ENCODE measurements around the gene RASEF.

RASEF gene

GRCh38 chr9:82970359-82970758, 92.6 kb downstream of the RASEF start:
- no peak overlapping the region for H3K14ac ChIP-seq (ENCODE audit: low read length)
- no peak overlapping the region for H2BK5ac ChIP-seq (ENCODE audit: low read length)
- no peak overlapping the region for H3K27ac ChIP-seq (replicated peaks; ENCODE audit: low read length)
- H3K79me1 ChIP-seq (ENCODE audit: low read depth, low read length) = no peaks in the 10 kb centered on the region
- H2BK120ac ChIP-seq (ENCODE audit: low read depth, low read length) = no peak overlapping the region
- no CpG with 5 or more reads among the region's 3 CpGs for WGBS, 2 donors (ENCODE audit: extremely low coverage in 2 of 2, insufficient read length in 2 of 2, insufficient replicate concordance in 1 of 2)
- no peak overlapping the region for H3K9ac ChIP-seq (ENCODE audit: low read depth, low read length, poor library complexity)
- no peak overlapping the region for H2BK15ac ChIP-seq (ENCODE audit: low read length)
- H2AK5ac ChIP-seq (ENCODE audit: low read depth, low read length) = no peak overlapping the region
- no peaks in the 10 kb centered on the region for H3K4me1 ChIP-seq (ENCODE audit: control insufficient read depth in 2 of 2, insufficient read depth in 1 of 2, low read depth in 1 of 2, low read length in 2 of 2)
- H4K8ac ChIP-seq (ENCODE audit: low read depth, low read length) = no peak overlapping the region
- no peak overlapping the region for H3K4ac ChIP-seq (ENCODE audit: low read length)
- H3K27me3 ChIP-seq (ENCODE audit: control insufficient read depth in 3 of 3, insufficient read depth in 3 of 3, low read depth in 1 of 3, low read length in 3 of 3) = no peaks in the 10 kb centered on the region
- no peak overlapping the region for H3K4me2 ChIP-seq (ENCODE audit: insufficient read depth, low read length, poor library complexity, severe bottlenecking)
- H2AFZ ChIP-seq (ENCODE audit: low read length) = no peak overlapping the region
- no peaks in the 10 kb centered on the region for H3K36me3 ChIP-seq (replicated peaks in 1 of 2; ENCODE audit: control insufficient read depth in 2 of 2, insufficient read depth in 2 of 2, low read length in 2 of 2)
- no peak overlapping the region for H3K23ac ChIP-seq (ENCODE audit: low read depth, low read length, poor library complexity)
- DNase-seq (ENCODE audit: low spot score) = no peak
- no peaks in the 10 kb centered on the region for H3K9me3 ChIP-seq (replicated peaks in 1 of 2; ENCODE audit: control insufficient read depth in 2 of 2, insufficient read depth in 1 of 2, low read depth in 1 of 2, low read length in 2 of 2)
- no peak overlapping the region for H3K4me3 ChIP-seq (ENCODE audit: low read length in 2 of 2)
- no peak overlapping the region for H4K91ac ChIP-seq (ENCODE audit: low read depth, low read length, poor library complexity)
- no peak overlapping the region for H3K18ac ChIP-seq (ENCODE audit: low read length)
- H2BK12ac ChIP-seq (ENCODE audit: low read length) = no peak overlapping the region

- Histone ChIP-seq H4K8ac (ENCODE audit: low read depth, low read length) (no peak overlapping the region), H2BK5ac (ENCODE audit: low read length) (no peak overlapping the region), H3K4ac (ENCODE audit: low read length) (no peak overlapping the region), H2BK15ac (ENCODE audit: low read length) (no peak overlapping the region), H2AFZ (ENCODE audit: low read length) (no peak overlapping the region), H3K9me3 (replicated peaks in 1 of 2; ENCODE audit: control insufficient read depth in 2 of 2, insufficient read depth in 1 of 2, low read depth in 1 of 2, low read length in 2 of 2) (no peaks in the 10 kb centered on the region), H2BK12ac (ENCODE audit: low read length) (no peak overlapping the region), H3K14ac (ENCODE audit: low read length) (no peak overlapping the region), H4K91ac (ENCODE audit: low read depth, low read length, poor library complexity) (no peak overlapping the region), H3K27ac (replicated peaks; ENCODE audit: low read length) (no peak overlapping the region), H3K36me3 (replicated peaks in 1 of 2; ENCODE audit: control insufficient read depth in 2 of 2, insufficient read depth in 2 of 2, low read length in 2 of 2) (no peaks in the 10 kb centered on the region), H3K4me3 (ENCODE audit: low read length in 2 of 2) (no peak overlapping the region), H3K18ac (ENCODE audit: low read length) (no peak overlapping the region), H2AK5ac (ENCODE audit: low read depth, low read length) (no peak overlapping the region), H3K79me1 (ENCODE audit: low read depth, low read length) (no peaks in the 10 kb centered on the region), H3K4me2 (ENCODE audit: insufficient read depth, low read length, poor library complexity, severe bottlenecking) (no peak overlapping the region), H3K23ac (ENCODE audit: low read depth, low read length, poor library complexity) (no peak overlapping the region), H3K9ac (ENCODE audit: low read depth, low read length, poor library complexity) (no peak overlapping the region), H2BK120ac (ENCODE audit: low read depth, low read length) (no peak overlapping the region), H3K27me3 (ENCODE audit: control insufficient read depth in 3 of 3, insufficient read depth in 3 of 3, low read depth in 1 of 3, low read length in 3 of 3) (no peaks in the 10 kb centered on the region), H3K4me1 (ENCODE audit: control insufficient read depth in 2 of 2, insufficient read depth in 1 of 2, low read depth in 1 of 2, low read length in 2 of 2) (no peaks in the 10 kb centered on the region)
- DNase-seq (ENCODE audit: low spot score) = no peak
- no CpG with 5 or more reads among the region's 4 CpGs for WGBS, 2 donors (ENCODE audit: extremely low coverage in 2 of 2, insufficient read length in 2 of 2, insufficient replicate concordance in 1 of 2)
These were observed 93.7 kb downstream of the RASEF start for GRCh38 chr9:82969291-82969690.

- no peak overlapping the region for H3K23ac ChIP-seq (ENCODE audit: low read depth, low read length, poor library complexity)
- H3K4ac ChIP-seq (ENCODE audit: low read length) = no peak overlapping the region
- no peak overlapping the region for H4K8ac ChIP-seq (ENCODE audit: low read depth, low read length)
- no CpG with 5 or more reads among the region's 1 CpG for WGBS, 2 donors (ENCODE audit: extremely low coverage in 2 of 2, insufficient read length in 2 of 2, insufficient replicate concordance in 1 of 2)
- H3K27me3 ChIP-seq (ENCODE audit: control insufficient read depth in 3 of 3, insufficient read depth in 3 of 3, low read depth in 1 of 3, low read length in 3 of 3) = no peaks in the 10 kb centered on the region
- H3K4me2 ChIP-seq (ENCODE audit: insufficient read depth, low read length, poor library complexity, severe bottlenecking) = no peak overlapping the region
- no peaks in the 10 kb centered on the region for H3K9me3 ChIP-seq (replicated peaks in 1 of 2; ENCODE audit: control insufficient read depth in 2 of 2, insufficient read depth in 1 of 2, low read depth in 1 of 2, low read length in 2 of 2)
- DNase-seq (ENCODE audit: low spot score) = no peak
- no peaks in the 10 kb centered on the region for H3K79me1 ChIP-seq (ENCODE audit: low read depth, low read length)
- H2AK5ac ChIP-seq (ENCODE audit: low read depth, low read length) = no peak overlapping the region
- H2BK120ac ChIP-seq (ENCODE audit: low read depth, low read length) = no peak overlapping the region
- no peak overlapping the region for H2BK12ac ChIP-seq (ENCODE audit: low read length)
- H3K9ac ChIP-seq (ENCODE audit: low read depth, low read length, poor library complexity) = no peak overlapping the region
- H3K4me3 ChIP-seq (ENCODE audit: low read length in 2 of 2) = no peak overlapping the region
- H3K4me1 ChIP-seq (ENCODE audit: control insufficient read depth in 2 of 2, insufficient read depth in 1 of 2, low read depth in 1 of 2, low read length in 2 of 2) = no peaks in the 10 kb centered on the region
- no peak overlapping the region for H4K91ac ChIP-seq (ENCODE audit: low read depth, low read length, poor library complexity)
- H3K27ac ChIP-seq (replicated peaks; ENCODE audit: low read length) = no peak overlapping the region
- no peak overlapping the region for H2BK15ac ChIP-seq (ENCODE audit: low read length)
- H3K14ac ChIP-seq (ENCODE audit: low read length) = no peak overlapping the region
- no peak overlapping the region for H2BK5ac ChIP-seq (ENCODE audit: low read length)
- no peak overlapping the region for H2AFZ ChIP-seq (ENCODE audit: low read length)
- no peak overlapping the region for H3K18ac ChIP-seq (ENCODE audit: low read length)
- no peaks in the 10 kb centered on the region for H3K36me3 ChIP-seq (replicated peaks in 1 of 2; ENCODE audit: control insufficient read depth in 2 of 2, insufficient read depth in 2 of 2, low read length in 2 of 2)
These were observed 94.1 kb downstream of the RASEF start for GRCh38 chr9:82968816-82969215.

- Histone ChIP-seq H2BK15ac (ENCODE audit: low read length) (no peak overlapping the region), H2BK120ac (ENCODE audit: low read depth, low read length) (no peak overlapping the region), H2BK5ac (ENCODE audit: low read length) (no peak overlapping the region), H3K27ac (replicated peaks; ENCODE audit: low read length) (no peak overlapping the region), H3K23ac (ENCODE audit: low read depth, low read length, poor library complexity) (no peak overlapping the region), H3K4ac (ENCODE audit: low read length) (no peak overlapping the region), H4K8ac (ENCODE audit: low read depth, low read length) (no peak overlapping the region), H3K36me3 (replicated peaks in 1 of 2; ENCODE audit: control insufficient read depth in 2 of 2, insufficient read depth in 2 of 2, low read length in 2 of 2) (no peaks in the 10 kb centered on the region), H4K91ac (ENCODE audit: low read depth, low read length, poor library complexity) (no peak overlapping the region), H2AK5ac (ENCODE audit: low read depth, low read length) (no peak overlapping the region), H3K4me2 (ENCODE audit: insufficient read depth, low read length, poor library complexity, severe bottlenecking) (no peak overlapping the region), H3K79me1 (ENCODE audit: low read depth, low read length) (no peaks in the 10 kb centered on the region), H3K9ac (ENCODE audit: low read depth, low read length, poor library complexity) (no peak overlapping the region), H2BK12ac (ENCODE audit: low read length) (no peak overlapping the region), H2AFZ (ENCODE audit: low read length) (no peak overlapping the region), H3K4me3 (ENCODE audit: low read length in 2 of 2) (no peak overlapping the region), H3K14ac (ENCODE audit: low read length) (no peak overlapping the region), H3K4me1 (ENCODE audit: control insufficient read depth in 2 of 2, insufficient read depth in 1 of 2, low read depth in 1 of 2, low read length in 2 of 2) (no peaks in the 10 kb centered on the region), H3K27me3 (ENCODE audit: control insufficient read depth in 3 of 3, insufficient read depth in 3 of 3, low read depth in 1 of 3, low read length in 3 of 3) (no peaks in the 10 kb centered on the region), H3K18ac (ENCODE audit: low read length) (no peak overlapping the region), H3K9me3 (replicated peaks in 1 of 2; ENCODE audit: control insufficient read depth in 2 of 2, insufficient read depth in 1 of 2, low read depth in 1 of 2, low read length in 2 of 2) (no peaks in the 10 kb centered on the region)
- no peak for DNase-seq (ENCODE audit: low spot score)
- no CpG with 5 or more reads among the region's 3 CpGs for WGBS, 2 donors (ENCODE audit: extremely low coverage in 2 of 2, insufficient read length in 2 of 2, insufficient replicate concordance in 1 of 2)
These were observed 94.6 kb downstream of the RASEF start for GRCh38 chr9:82968388-82968787.
